Right lobe of liver (tissue), 4 donors: ENCODE measurements around the gene RTKN2.

Experiments
- CTCF ChIP-seq, 4 donors: fragments of 200-600 bp in 3 of 4; fragments of 450-650 bp in 1 of 4; IDR thresholded peaks; one replicate each; pipeline versions ENCODE4 v1.5.1 to v1.8.0; 2016 to 2022; ENCODE audit warnings: antibody characterized with exemption in 4 of 4, mild to moderate bottlenecking in 2 of 4
- POLR2A ChIP-seq: fragments of 450-650 bp; IDR thresholded peaks from one replicate; pipeline ENCODE4 v1.6.1; 2017; ENCODE audit warnings: antibody characterized with exemption, mild to moderate bottlenecking
- donor health status: DM: no; HTN: no; CAD: no.
- donor health status: DM: no; HTN: no; CAD: no.
- donor health status: DM: no; HTN: yes; CAD: no.

- TF ChIP-seq CTCF (IDR thresholded peaks at IDR 0.05) (no peak), POLR2A (no peak)
Observed at GRCh38 chr10:62185919-62186692, 82.5 kb downstream of the RTKN2 start.
